Ureter (tissue), 1 donor: ENCODE results near the gene ZNF22. TPM values are rescaled to one million over a fixed set of nuclear protein-coding genes. Genes with fewer than 3 reads are reported as not detected.

Experiments
- DNase-seq: peaks from one replicate; pipeline ENCODE4 v3.0.0-alpha.2; 2020; ENCODE audit warnings: low spot score
- total RNA-seq: library from RNA; stranded (reverse); gene quantifications from one replicate; pipeline ENCODE4 v1.2.4, GENCODE V29; 2023
- donor health status: DM: yes; HTN: yes; CAD: no.

The ZNF22 gene
- 21.2 TPM for total RNA-seq

DNA sequence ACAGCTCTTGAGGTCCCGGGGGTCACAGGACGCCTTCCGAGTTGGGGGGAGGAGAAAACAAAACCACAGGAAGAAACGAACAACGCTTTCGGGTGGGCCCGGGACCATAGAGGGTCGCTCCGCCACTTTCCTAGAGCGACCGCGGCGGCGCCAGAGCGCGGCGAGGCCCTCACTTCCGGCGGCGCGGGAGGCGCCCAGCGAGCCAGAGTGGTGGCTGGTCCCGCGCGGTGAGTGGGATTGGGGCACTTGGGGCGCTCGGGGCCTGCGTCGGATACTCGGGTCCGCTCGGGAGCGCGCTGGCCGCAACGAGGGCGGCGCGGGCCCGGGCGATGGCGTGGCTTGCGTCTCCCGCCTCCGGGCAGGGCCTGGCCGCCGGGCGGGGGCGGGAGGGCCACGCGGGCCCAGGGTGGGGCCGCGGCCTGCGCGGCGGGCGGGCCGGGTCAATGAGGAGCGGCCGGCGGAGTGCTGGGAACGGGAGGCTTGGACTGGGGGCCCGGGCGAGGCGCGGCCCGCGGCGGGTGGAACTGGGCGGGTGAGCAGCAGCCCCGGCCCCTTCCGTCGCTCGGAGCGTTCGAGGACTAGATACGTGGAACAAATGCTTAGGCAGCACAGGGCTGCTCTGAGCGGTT lies at the start of gene ZNF22:
ZNF22 (plus strand) TSS at position 172 of the 629 bp plus-strand sequence. CDS start 2,446 bp downstream, outside the sequence.
- DNase-seq: peak; percentile 67

DNA sequence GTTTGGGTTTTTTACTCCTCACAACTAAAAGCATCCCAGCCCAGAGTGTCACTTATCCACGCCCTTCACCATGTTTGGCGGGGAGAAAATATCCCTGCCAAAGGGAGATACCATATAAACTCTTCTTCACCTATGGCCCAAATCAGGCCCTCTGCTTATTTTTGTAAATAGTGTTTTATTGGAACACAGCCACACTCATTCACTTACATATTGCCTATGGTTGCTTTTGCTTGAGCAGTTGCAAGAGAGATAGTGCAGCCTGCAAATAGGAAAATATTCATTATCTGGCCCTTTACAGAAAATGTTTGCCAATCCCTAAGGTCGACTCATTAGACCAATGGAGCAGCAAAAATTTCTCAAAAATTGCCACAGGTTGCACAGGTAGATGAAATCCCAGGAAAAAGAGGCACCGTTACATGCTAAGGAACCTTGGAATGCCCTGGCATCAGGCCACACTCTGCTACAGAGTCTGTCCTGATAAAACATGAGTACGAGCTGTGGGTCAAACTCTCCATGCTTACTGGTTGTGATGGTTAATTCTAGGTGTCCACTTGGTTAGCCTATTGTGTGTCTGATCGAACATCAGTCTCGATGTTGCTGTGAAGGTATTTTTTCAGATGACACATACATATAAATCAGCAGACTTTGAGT lies 49.0 kb upstream of the ZNF22 start:
- no peak for DNase-seq

DNA sequence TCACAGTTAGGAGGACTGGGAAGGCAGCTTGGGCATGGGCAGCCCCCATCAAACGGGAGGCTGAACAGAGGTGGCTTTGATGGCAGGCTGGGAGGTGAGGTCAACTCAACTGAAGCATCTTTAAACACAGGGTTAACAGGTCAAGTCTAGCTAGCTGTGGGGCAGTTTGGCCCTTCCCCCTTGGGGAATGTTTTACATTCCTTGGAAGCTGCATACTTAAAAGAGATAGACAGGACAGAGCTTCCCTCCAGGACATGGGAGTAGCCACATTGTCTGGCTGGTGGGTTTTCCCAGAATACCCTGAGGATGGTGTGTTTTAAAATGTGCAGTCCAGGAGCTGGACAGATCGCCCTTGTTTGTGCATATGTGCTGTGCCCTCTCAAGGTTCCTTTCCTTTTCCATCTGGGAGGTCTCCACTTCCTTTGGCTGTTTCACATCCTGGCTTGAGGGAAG lies 47.9 kb upstream of the ZNF22 start:
- no peak for DNase-seq

DNA sequence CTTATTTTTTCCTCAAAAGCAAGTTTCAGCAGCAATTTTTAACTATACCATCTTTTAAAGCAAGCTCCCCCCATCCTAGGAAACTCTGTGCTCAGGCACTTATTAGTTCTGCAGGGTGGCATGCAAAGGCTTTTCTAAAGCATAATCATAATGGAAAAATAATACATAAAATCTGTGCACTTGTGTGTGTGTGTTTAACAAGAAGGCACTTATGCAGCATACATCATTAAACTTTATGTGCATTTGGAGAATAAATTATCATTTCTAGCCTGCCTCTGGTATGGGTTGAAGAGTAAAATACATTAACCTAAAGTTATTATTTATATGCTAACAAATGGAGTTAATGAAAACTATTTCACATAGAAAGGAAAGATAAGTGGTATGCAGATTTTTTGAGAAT lies 46.7 kb upstream of the ZNF22 start:
- no peak for DNase-seq

DNA sequence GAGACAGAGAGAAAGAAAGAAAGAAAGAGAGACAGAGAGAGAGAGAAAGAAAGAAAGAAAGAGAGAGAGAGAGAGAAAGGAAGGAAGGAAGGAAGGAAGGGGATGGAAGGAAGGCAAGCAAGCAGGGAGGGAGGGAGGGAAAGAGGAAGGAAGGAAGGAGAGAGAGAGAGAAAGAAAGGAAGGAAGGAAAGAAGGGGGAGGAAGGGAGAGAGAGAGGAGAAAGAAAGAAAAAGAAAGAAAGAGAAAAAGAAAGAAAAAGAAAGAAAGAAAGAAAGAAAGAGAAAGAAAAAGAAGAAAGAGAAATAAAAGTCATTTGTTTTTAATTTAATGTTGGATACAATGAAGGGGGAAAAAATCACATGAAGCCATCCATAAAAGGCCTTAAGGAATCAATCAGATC lies 45.8 kb upstream of the ZNF22 start:
- no peak for DNase-seq

DNA sequence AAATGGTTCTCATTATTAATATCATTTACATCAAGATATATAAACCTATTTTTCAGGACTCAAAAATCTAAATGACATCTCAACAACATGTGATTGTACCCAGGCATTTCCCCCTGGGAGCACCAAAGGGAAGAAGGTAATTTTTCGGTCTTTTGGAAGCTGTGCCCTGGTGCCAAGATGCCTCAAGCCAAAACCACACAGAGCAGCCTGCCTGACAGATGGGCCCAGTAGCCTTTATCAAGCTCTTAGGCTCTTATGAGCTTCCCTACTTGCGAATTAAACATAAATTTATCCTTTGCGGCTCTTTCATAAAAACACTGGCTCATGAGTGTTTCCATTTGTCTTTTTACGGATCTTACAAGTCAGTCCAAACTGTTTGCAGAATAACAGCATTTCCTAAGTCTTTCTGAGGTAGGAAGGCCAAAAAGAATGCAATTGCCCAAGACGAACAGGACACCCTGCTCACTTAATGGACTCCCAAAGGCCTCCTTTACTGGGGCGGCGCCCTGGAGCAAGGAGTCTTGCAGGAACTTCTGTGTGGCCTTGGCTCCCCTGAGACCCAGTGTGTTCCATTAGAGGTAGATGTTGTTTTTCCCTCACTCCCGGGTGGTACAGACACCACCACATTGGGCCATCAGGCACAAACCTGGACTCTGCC lies 45.2 kb upstream of the ZNF22 start:
- DNase-seq: peak; percentile 37

DNA sequence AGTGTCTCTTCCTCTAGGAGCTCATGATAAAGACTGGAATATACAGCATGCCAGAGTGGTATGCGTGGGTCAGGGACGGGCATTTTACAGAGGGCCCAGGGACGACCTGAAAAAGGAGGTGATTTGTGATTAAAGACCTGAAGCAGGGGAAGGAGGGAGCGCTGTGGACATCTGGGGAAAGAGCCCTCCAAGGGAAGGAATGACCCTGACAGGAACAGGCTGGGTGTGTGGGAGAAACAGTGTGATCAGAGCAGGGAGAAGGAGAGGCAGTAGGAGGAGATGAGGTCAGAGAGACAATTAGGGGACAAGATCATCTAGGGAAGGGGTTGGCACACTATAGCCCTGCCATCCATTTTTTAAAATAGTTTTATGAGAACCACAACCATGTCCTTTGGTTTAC lies 44.5 kb upstream of the ZNF22 start:
- no peak for DNase-seq

DNA sequence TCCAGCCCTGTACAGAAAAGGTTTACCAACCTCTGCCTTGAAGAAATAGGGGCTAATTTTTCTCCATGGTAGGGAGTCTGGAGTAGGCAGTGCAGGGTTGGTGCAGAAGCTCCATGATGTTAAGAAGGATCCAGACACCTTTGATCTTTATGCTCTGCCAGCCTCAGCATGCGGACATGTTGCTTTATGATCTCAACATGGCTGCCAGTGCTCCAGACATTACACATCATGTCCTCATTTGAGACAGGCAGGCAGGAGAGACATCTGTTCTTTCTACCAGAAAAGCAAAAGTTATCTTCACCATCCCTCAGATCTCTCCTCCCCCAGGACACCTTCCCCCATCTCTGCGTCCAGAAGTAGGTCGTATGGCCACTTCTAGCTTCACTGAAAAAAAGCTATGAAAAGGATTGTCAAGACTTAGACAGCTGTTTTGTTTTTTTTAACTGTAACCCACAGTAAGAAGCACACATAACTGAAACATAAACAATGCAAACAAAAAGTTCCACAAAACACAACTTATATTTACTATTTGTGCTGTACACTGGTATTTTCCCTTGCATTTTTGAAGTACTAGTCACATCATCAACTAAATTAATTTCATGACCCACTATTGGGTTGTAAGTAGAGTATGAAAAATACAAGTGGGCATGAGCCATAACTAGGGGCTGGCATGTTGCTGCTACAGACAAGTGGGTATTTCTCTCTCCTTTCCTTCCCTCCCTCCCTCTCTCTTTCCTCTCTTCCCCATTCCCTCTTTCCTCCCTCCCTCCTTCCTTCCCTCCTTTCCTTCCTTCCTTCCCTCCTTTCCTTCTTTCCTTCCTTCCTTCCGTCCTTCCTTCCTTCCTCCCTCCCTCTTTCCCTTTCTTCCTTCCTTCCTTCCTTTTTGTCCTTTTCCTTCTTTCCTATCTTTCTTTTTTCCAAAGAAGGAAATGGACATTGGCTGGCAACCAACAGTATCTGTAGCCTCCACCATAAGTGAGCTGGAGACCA lies 43.7 kb upstream of the ZNF22 start:
- DNase-seq: no peak

DNA sequence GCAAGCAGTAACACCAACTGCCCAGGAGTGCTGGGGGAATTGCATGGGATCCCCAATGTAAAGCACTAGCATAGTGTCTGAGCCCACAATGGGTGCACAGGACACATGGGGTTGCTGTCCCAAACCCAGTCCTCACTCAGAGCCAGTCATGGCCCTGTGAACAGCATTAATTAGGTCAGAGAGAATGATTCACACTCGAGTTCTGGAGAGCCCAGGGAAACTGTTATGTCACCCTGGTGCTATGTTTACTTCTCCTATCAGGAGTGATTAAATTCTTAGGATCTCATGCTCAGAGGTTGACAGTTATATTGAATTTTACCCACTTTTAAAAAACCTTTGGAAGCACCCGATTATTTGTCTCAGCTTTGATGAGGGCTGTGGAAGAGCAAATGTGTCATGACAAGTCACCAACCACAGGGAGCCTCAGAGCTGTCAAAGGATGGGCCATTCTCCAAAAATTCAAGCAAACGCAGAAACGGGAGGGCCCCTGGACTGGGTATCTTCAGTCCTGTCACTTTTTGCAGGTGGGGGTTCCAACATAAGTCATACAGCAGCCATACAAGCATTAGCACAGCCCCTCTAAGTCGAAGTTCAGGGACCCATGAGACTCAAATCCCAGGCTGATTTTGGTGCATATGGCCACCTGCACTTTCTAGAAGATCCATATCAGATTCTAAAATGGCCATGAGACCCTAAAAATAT lies 42.4 kb upstream of the ZNF22 start:
- no peak for DNase-seq

DNA sequence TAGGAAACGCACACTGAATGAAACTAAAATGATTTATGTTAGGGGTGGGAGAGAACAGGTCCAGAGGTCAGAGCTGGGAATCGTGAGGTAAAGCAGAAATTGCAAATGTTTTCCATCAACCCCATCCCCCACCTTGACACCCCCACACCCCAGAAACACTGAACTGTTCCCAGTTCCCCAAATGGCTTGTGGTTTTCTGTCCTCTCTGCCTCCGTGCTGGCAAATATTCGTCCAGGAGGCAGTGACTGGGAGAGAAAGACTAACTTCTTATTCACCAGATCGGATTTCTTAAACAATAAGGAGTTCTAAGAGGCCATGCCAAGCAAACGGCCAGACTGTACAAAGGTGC lies 41.9 kb upstream of the ZNF22 start:
- DNase-seq: no peak

DNA sequence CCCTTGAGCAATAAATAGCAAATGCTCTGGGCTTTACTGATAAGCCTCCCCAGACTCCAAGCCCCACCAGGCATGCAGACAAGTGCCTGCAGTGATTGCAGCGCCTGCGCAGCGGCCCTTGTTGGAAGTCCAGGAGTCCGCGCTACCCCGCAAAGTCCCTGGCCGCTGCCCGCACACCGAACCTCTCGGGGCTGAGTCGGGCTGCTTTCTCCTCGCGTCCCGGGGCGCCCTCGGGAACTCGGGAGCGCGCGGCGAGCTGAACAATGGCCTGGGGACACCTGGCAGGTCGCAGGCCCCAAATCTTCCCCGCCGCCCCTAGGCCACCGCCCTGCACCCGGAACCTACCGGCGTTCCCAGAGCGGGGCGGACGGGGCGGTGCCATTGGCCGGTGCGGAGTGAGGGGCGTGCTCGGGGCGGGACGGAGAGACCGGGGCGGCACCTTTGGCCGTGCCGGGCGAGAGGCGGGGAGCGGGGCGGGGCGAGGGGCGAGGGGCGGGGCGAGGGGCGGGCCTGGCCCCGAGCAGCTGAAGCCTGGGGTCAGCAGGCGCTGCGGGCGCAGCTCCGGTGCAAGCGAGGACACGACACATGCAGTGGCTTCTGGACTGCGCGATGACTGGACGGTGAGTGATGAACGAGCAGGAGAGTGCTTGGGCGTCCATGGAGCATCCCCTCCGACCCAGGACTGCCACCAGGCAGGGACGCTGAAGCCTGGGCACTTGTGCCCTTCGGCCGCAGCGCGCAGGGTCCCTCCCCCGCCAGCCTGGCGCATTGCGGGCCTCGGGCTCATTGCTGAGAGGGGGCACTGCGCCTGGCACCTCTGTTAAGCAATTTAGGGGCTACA lies 41.3 kb upstream of the ZNF22 start, which contains the start of gene RASSF4:
RASSF4 (plus strand) TSS at position 556 of the 841 bp plus-strand sequence. CDS start 10,401 bp downstream, outside the sequence.
- DNase-seq: peak; percentile 94

DNA sequence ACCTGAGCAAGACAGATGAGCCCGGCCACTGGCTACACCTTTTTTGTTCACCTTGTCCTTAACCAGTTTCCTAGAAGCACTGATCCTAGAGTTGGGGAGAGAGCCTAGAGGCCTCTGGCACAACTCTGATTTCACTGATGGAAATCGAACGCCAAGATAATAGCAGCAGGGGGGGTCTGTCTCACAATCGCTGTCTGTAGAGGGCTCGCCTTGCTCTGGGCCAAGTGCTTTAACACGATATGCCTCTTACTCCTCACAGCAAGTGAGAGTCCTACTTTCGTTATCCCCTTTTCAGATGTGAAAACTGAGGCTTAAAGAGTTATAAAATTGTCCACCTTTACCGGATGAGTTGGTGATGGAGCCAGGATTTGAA lies 40.6 kb upstream of the ZNF22 start:
- DNase-seq: no peak

DNA sequence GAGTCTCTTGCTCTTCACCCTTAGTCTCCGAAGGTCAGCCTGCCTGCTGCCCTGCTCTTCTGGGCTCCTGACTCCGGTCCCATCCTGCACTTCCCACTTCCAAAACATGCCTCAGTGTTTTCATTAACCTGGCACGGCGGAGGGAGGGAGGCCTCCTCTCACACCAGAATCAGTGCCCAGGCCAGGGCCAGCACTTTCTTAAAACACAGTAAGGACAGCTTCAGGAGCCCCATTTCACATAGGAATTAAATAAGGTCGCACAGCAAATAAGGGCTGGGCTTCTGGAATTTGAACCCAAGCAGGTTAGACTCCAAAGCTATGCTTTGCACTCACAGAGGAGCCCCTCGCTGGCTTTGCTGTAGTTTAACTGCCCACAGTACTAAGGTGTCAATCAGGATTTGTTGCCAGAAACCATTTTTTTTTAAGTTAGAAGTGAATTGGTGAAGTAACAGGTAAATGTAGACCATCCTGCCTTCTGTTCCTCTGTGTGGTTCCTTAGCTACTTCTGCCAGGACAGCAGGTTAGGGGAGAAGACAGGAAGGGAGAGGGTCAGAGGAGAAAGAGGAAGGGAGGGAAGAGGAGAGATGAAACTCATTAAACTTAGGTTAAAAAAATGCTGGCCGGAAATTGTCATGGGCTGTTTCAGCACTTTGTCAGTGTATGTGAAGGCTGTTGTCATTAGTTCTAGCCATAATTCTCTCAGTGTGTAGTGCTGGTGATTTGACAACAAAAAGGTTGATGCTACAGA lies 40.1 kb upstream of the ZNF22 start:
- DNase-seq: no peak

DNA sequence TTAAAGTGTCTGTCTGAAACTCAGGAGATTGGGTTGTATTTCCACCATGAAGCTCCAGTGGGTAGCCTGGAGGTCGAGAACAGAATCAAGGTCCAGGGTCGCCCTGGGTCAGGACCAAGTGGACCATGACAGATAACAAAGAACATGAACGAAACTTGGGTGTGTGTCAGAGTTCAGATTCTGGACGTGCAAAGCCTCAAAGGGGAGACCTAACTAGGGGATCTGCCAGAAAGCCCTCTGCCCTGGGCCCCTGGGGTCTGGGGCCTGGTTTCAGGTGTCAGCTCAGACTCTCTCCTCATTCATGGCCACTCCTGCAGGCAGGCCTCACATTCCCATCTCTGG lies 39.5 kb upstream of the ZNF22 start:
- DNase-seq: no peak

DNA sequence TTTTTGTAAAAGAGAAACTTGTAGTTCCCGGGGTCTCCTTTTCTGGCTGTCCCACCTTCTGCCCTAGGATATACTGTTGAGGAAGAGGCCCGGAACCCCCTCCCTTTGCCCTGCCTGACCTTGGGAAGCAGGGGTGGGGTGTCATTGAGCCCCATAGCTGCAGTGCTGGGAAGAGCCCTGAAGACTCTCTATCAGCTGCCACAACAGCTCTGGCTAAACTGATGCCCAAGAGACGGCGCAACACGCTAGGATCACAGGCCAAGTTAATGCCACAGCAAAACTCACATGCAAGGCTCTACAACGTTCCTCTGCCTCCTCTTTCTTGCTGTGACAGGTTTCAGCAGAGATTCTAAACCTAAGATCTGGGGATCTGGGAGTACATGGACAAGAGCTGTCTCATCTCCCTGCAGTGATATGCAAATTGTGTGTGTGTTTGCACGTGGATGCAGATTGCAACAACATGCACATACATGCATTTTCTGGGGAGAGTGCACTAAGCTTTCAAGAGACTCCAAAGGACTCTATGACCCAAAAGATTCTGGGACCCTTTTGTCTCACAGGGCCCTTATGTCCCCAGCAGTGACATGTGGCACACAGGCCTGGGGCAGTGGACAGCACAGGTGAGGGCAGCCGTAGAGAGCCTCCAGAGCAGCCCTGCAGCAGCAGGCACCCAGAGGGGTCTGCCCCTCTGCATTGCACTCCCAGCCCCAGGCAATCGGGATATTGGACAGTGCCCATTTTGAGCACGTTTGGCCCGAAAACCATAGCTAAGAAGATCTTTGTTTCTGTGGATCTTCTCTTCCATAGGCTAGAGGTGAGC lies 38.6 kb upstream of the ZNF22 start:
- DNase-seq: peak; percentile 29

DNA sequence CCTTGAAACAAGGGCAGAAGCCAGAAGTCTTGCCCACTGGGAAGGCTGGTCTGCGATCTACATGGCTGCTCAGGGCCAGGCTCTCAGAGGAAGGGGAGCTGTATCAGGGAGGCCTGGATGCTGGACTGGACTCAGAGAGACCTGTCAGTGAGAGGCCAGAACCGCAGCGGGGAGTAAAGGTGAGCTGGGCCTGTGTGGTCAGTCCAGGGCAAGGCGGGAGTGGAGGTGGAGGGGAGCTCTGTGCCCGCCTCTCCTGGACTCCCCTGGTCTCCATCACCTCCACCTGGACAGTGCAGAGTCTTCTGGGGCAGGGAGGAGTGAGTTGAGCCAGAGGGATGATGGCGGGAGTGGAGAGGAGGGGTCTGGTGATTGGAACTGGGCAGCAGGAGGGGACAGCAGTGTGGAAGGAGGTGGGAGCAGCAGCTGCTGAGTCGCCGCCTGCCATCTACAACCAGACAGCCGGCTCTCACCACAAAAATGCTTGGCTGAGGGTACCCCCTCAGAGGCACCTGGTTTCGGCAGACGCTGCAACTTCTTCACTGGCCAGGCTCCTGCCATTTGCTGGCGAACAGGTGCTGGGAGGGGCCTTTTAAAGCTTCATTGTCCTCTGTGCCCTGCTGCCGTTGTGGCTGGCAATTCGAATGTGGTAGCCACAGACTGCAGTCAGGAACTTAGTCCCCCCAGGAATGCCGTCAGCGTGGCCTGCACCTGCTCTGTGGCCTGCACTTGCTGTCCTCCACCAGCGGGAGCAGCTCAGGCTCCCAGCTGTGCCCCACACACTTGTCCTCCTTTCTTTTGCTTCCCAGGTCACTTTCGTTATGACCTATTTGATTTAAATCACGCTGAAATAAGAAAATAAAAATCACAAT lies 37.6 kb upstream of the ZNF22 start:
- peak; percentile 39 for DNase-seq

DNA sequence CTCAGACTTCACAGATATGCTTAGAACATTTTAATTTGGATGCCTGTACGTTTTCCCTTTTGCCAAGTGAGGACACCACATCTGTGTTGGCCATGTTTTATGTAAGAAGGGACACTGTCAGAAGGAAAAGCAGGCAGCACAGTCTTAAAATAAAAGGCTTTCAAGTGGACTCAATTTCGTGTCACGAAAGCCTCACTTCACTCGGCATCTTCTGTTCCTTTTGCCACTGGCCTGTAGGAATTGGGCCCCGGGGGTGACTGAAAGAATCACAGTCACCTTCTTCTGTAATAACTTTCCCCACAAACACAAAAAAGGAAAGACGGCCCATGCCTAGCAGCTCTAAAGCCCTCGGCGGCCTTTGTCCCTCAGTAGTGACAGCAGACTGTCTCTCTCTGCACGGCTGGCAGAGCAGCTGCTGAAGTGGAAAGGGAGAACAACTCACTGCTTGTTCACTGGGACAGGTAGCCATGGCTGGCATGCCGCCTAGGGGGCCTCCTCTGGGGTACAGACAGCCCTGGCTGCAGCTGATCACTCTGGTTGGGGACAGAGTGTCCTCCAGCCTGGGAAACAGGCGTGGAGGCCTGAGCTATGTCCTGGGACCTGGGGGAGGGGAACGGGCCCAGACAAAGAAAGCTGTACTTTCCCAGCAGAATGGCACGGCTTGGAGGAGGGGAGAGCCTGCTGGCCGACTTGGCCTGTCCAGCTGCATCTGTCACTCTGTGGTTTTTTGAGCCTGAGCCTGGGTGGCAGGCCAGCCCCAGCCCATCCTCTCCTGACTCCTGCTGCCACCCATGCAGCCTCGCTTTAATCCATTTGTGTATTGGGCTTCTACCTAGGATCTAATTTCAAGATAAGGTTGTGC lies 36.7 kb upstream of the ZNF22 start:
- peak; percentile 54 for DNase-seq
